PC-3 (cell line): Measurements from ENCODE around the gene NUDT4B.
"Not testable (repeated sequence)": the region's sequence is repeated elsewhere in the genome, so short reads cannot be mapped to it uniquely, and the experiment has no call there.

Experiments
- EZH2 ChIP-seq: fragments of 300-600 bp; sonication (generic); IDR thresholded peaks from one replicate; pipeline ENCODE4 v1.6.1; 2017; ENCODE audit warnings: antibody characterized with exemption, mild to moderate bottlenecking, low read length; ENCODE audit not compliant: unreplicated experiment
- TF ChIP-seq, protein P1 (sequence below): fragments of 300-600 bp; sonication (generic); conservative IDR thresholded peaks from 2 replicates; pipeline ENCODE4 v1.5.1; 2017; ENCODE audit warnings: antibody characterized with exemption, low read depth, mild to moderate bottlenecking, low read length

DNA sequence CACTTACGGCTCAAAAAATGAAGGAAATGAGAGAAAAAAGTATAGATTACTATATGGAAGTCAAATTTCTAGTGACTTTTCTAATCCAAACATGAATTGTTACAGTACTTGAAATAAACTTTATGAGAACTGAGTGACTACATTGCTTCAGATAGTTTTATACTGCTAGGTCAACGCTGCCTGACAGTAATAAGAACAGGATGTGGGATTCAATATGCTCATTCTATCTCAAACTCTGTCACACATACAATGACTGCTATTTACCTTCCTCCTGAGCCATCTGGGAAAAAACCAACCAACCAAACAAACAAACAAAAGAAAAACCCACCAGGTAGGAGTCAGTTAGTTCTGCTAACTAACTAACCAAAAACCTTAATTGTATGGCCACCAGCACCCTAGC is 20.0 kb downstream of the NUDT4B start:
- TF ChIP-seq, protein P1, sequence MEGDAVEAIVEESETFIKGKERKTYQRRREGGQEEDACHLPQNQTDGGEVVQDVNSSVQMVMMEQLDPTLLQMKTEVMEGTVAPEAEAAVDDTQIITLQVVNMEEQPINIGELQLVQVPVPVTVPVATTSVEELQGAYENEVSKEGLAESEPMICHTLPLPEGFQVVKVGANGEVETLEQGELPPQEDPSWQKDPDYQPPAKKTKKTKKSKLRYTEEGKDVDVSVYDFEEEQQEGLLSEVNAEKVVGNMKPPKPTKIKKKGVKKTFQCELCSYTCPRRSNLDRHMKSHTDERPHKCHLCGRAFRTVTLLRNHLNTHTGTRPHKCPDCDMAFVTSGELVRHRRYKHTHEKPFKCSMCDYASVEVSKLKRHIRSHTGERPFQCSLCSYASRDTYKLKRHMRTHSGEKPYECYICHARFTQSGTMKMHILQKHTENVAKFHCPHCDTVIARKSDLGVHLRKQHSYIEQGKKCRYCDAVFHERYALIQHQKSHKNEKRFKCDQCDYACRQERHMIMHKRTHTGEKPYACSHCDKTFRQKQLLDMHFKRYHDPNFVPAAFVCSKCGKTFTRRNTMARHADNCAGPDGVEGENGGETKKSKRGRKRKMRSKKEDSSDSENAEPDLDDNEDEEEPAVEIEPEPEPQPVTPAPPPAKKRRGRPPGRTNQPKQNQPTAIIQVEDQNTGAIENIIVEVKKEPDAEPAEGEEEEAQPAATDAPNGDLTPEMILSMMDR = not testable (repeated sequence)
- TF ChIP-seq EZH2 = not testable (repeated sequence)
